T-helper 2 cell treated with Interferon-gamma antibody and Interleukin-4, amounts not matched to agents 5 μg/mL and 100 μg/mL, for 36 hours (primary cell): ENCODE measurements around the gene VPS35L.
"Not testable (repeated sequence)": the region's sequence is repeated elsewhere in the genome, so short reads cannot be mapped to it uniquely, and the experiment has no call there.

ENCODE experiments used
- DNase-seq: peaks from one replicate; pipeline ENCODE4 v3.0.0; 2021; ENCODE audit warnings: low spot score
- H3K27ac Mint-ChIP-seq: one replicate; pipeline ENCODE4 v1.8.0; 2021; ENCODE audit warnings: mild to moderate bottlenecking, mixed read lengths
- H3K27me3 Mint-ChIP-seq: one replicate; pipeline ENCODE4 v1.8.0; 2021; ENCODE audit warnings: low read depth, mixed read lengths
- H3K36me3 Mint-ChIP-seq: one replicate; pipeline ENCODE4 v1.8.0; 2021; ENCODE audit warnings: low read depth, mixed read lengths
- H3K4me1 Mint-ChIP-seq: one replicate; pipeline ENCODE4 v1.8.0; 2021; ENCODE audit warnings: low read depth, mixed read lengths
- H3K4me3 Mint-ChIP-seq: one replicate; pipeline ENCODE4 v1.8.0; 2022; ENCODE audit warnings: mild to moderate bottlenecking, moderate library complexity, mixed read lengths
- H3K9me3 Mint-ChIP-seq: one replicate; pipeline ENCODE4 v1.8.0; 2021; ENCODE audit warnings: mixed read lengths

The VPS35L gene

GRCh38 chr16:19705843-19706242, 150.3 kb downstream of the VPS35L start:
- Mint-ChIP-seq H3K36me3 (peaks cover 41% of the 10 kb centered on the region), H3K27me3 (no peaks in the 10 kb centered on the region), H3K4me3 (no peak overlapping the region), H3K9me3 (no peaks in the 10 kb centered on the region), H3K4me1 (no peaks in the 10 kb centered on the region), H3K27ac (no peak overlapping the region)
- no peak for DNase-seq

- Mint-ChIP-seq H3K4me3 (no peak overlapping the region), H3K27me3 (no peaks in the 10 kb centered on the region), H3K27ac (no peak overlapping the region), H3K4me1 (no peaks in the 10 kb centered on the region), H3K36me3 (peaks cover 36% of the 10 kb centered on the region), H3K9me3 (no peaks in the 10 kb centered on the region)
- no peak for DNase-seq
Measured at GRCh38 chr16:19706846-19707245, 151.3 kb downstream of the VPS35L start.

- no peak for DNase-seq
- no peaks in the 10 kb centered on the region for H3K9me3 Mint-ChIP-seq
- H3K27me3 Mint-ChIP-seq: no peaks in the 10 kb centered on the region
- H3K4me3 Mint-ChIP-seq: no peak overlapping the region
- no peak overlapping the region for H3K27ac Mint-ChIP-seq
- peaks cover 31% of the 10 kb centered on the region for H3K36me3 Mint-ChIP-seq
- no peaks in the 10 kb centered on the region for H3K4me1 Mint-ChIP-seq
Measured at GRCh38 chr16:19707569-19708295, 152.2 kb downstream of the VPS35L start.

- Mint-ChIP-seq H3K4me1 (no peaks in the 10 kb centered on the region), H3K4me3 (no peak overlapping the region), H3K9me3 (no peaks in the 10 kb centered on the region), H3K27me3 (no peaks in the 10 kb centered on the region), H3K27ac (no peak overlapping the region), H3K36me3 (peaks cover 25% of the 10 kb centered on the region)
- no peak for DNase-seq
Measured at GRCh38 chr16:19708296-19709205, 153.0 kb downstream of the VPS35L start.

GRCh38 chr16:19709381-19710136, 154.1 kb downstream of the VPS35L start:
- DNase-seq: no peak
- no peaks in the 10 kb centered on the region for H3K27me3 Mint-ChIP-seq
- H3K36me3 Mint-ChIP-seq: peaks cover 26% of the 10 kb centered on the region
- no peak overlapping the region for H3K4me3 Mint-ChIP-seq
- no peak overlapping the region for H3K27ac Mint-ChIP-seq
- H3K9me3 Mint-ChIP-seq: no peaks in the 10 kb centered on the region
- H3K4me1 Mint-ChIP-seq: no peaks in the 10 kb centered on the region

- Mint-ChIP-seq H3K27ac (no peak overlapping the region), H3K4me1 (no peaks in the 10 kb centered on the region), H3K9me3 (no peaks in the 10 kb centered on the region), H3K36me3 (peaks cover 25% of the 10 kb centered on the region), H3K4me3 (no peak overlapping the region), H3K27me3 (no peaks in the 10 kb centered on the region)
- no peak for DNase-seq
Measured at GRCh38 chr16:19710191-19710908, 154.8 kb downstream of the VPS35L start.

- peaks cover 21% of the 10 kb centered on the region for H3K36me3 Mint-ChIP-seq
- no peak overlapping the region for H3K4me3 Mint-ChIP-seq
- H3K27me3 Mint-ChIP-seq: no peaks in the 10 kb centered on the region
- peaks cover 2% of the 10 kb centered on the region for H3K4me1 Mint-ChIP-seq
- DNase-seq: no peak
- H3K27ac Mint-ChIP-seq: no peak overlapping the region
- H3K9me3 Mint-ChIP-seq: no peaks in the 10 kb centered on the region
Measured at GRCh38 chr16:19710991-19711545, 155.6 kb downstream of the VPS35L start.

- no peak for DNase-seq
- no peaks in the 10 kb centered on the region for H3K27me3 Mint-ChIP-seq
- H3K4me1 Mint-ChIP-seq: peaks cover 8% of the 10 kb centered on the region
- no peaks in the 10 kb centered on the region for H3K9me3 Mint-ChIP-seq
- H3K4me3 Mint-ChIP-seq: no peak overlapping the region
- no peak overlapping the region for H3K27ac Mint-ChIP-seq
- peaks cover 21% of the 10 kb centered on the region for H3K36me3 Mint-ChIP-seq
Measured at GRCh38 chr16:19711643-19712042, 156.1 kb downstream of the VPS35L start.

- no peak for DNase-seq
- Mint-ChIP-seq H3K4me3 (no peak overlapping the region), H3K27me3 (no peaks in the 10 kb centered on the region), H3K9me3 (no peaks in the 10 kb centered on the region), H3K36me3 (peaks cover 21% of the 10 kb centered on the region), H3K27ac (no peak overlapping the region), H3K4me1 (peaks cover 13% of the 10 kb centered on the region)
Measured at GRCh38 chr16:19712418-19713058, 157.0 kb downstream of the VPS35L start.

- no peaks in the 10 kb centered on the region for H3K27me3 Mint-ChIP-seq
- no peak overlapping the region for H3K27ac Mint-ChIP-seq
- peaks cover 21% of the 10 kb centered on the region for H3K36me3 Mint-ChIP-seq
- no peaks in the 10 kb centered on the region for H3K9me3 Mint-ChIP-seq
- no peak overlapping the region for H3K4me3 Mint-ChIP-seq
- peaks cover 13% of the 10 kb centered on the region for H3K4me1 Mint-ChIP-seq
- DNase-seq: no peak
Measured at GRCh38 chr16:19713697-19714096, 158.2 kb downstream of the VPS35L start.

- no peak for DNase-seq
- Mint-ChIP-seq H3K4me1 (peaks cover 15% of the 10 kb centered on the region), H3K36me3 (peaks cover 12% of the 10 kb centered on the region), H3K27me3 (no peaks in the 10 kb centered on the region), H3K27ac (no peak overlapping the region), H3K9me3 (no peaks in the 10 kb centered on the region), H3K4me3 (no peak overlapping the region)
Measured at GRCh38 chr16:19715566-19715965, 160.1 kb downstream of the VPS35L start.

GRCh38 chr16:19716183-19716582, 160.7 kb downstream of the VPS35L start:
- Mint-ChIP-seq H3K9me3 (no peaks in the 10 kb centered on the region), H3K27ac (no peak overlapping the region), H3K36me3 (peaks cover 12% of the 10 kb centered on the region), H3K4me3 (peak overlapping the region; percentile 90), H3K4me1 (peaks cover 17% of the 10 kb centered on the region), H3K27me3 (no peaks in the 10 kb centered on the region)
- no peak for DNase-seq

GRCh38 chr16:19716728-19717127, 161.2 kb downstream of the VPS35L start:
- Mint-ChIP-seq H3K4me1 (peaks cover 19% of the 10 kb centered on the region), H3K36me3 (peaks cover 12% of the 10 kb centered on the region), H3K4me3 (peak overlapping the region; percentile 90)
- DNase-seq, H3K27me3 Mint-ChIP-seq, H3K27ac Mint-ChIP-seq, H3K9me3 Mint-ChIP-seq: not testable (repeated sequence)
